ENCODE measurements around the gene ADARB1.

The ADARB1 gene

DNA sequence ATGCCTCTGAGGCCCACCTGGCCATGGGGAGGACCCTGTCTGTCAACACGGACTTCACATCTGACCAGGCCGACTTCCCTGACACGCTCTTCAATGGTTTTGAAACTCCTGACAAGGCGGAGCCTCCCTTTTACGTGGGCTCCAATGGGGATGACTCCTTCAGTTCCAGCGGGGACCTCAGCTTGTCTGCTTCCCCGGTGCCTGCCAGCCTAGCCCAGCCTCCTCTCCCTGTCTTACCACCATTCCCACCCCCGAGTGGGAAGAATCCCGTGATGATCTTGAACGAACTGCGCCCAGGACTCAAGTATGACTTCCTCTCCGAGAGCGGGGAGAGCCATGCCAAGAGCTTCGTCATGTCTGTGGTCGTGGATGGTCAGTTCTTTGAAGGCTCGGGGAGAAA lies 101.8 kb downstream of the ADARB1 start:
- peaks cover 2% of the 10 kb centered on the region for H3K79me1 ChIP-seq (replicated peaks; ENCODE audit: low read length, poor library complexity, severe bottlenecking)
- no peak overlapping the region for H3K4me3 ChIP-seq (ENCODE audit: insufficient read depth in 1 of 2, low read depth in 1 of 2, low read length in 2 of 2)
- no peak overlapping the region for H2BK15ac ChIP-seq (ENCODE audit: low read depth, poor library complexity, severe bottlenecking)
- H4K8ac ChIP-seq (ENCODE audit: low read length), result peak overlapping the region; percentile 31
- no peak overlapping the region for H3K4me2 ChIP-seq (ENCODE audit: low read length, poor library complexity, severe bottlenecking)
- no peak overlapping the region for H3K14ac ChIP-seq (ENCODE audit: low read length in 2 of 2)
- no peak overlapping the region for H3K4ac ChIP-seq (ENCODE audit: low read depth in 1 of 2, low read length in 2 of 2)
- no peak overlapping the region for H4K91ac ChIP-seq (ENCODE audit: low read length)
- no peak for DNase-seq
- H3K27me3 ChIP-seq (ENCODE audit: control insufficient read depth in 1 of 2, insufficient read depth in 1 of 2, low read length in 2 of 2), result no peaks in the 10 kb centered on the region
- peaks cover 4% of the 10 kb centered on the region for H3K4me1 ChIP-seq (ENCODE audit: control insufficient read depth, insufficient read depth, low read depth, low read length)
- no peak overlapping the region for H2AK5ac ChIP-seq (ENCODE audit: low read length, severe bottlenecking)
- H2BK12ac ChIP-seq (ENCODE audit: low read length in 2 of 2), result no peak overlapping the region
- H3K27ac ChIP-seq (ENCODE audit: low read length, poor library complexity, severe bottlenecking), result no peak overlapping the region
- H3K23ac ChIP-seq (ENCODE audit: low read length in 2 of 2), result no peak overlapping the region
- no peak overlapping the region for H2BK5ac ChIP-seq (ENCODE audit: low read depth, low read length, poor library complexity, severe bottlenecking)
- 97% methylated on average over 16 of the region's 16 CpGs for WGBS
- H2BK120ac ChIP-seq (ENCODE audit: low read depth, low read length), result no peak overlapping the region
- H2AFZ ChIP-seq (ENCODE audit: low read depth, low read length), result no peak overlapping the region
- no peaks in the 10 kb centered on the region for H3K9me3 ChIP-seq (ENCODE audit: control insufficient read depth, low read length)
- H3K18ac ChIP-seq (ENCODE audit: low read depth in 1 of 2, low read length in 2 of 2), result no peak overlapping the region
- H3K9ac ChIP-seq (ENCODE audit: low read length), result no peak overlapping the region
- peaks cover 0 to 30% of the 10 kb centered on the region in 2 experiments for H3K36me3 ChIP-seq (ENCODE audit: control insufficient read depth in 1 of 2, insufficient read depth in 2 of 2, low read depth in 1 of 2, low read length in 2 of 2)

DNA sequence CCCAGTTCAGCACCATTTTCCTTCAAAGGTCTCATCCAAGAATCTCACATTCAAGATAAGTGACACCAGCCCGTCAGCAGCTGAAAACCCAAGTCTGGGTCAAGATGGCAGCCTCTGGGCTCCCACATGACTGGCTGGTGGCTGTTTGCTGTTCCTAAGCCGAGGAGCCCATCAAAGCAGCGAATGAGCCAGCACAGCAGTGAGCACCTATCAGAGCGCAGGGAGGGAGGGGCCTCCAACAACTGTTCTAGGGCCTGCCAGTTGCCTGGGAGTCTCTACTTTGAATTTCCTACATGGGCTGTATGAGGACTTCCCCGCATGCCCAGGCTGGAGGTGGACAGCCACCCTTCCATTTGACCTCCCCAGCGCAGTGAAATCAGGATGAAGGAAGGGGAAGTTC lies 102.7 kb downstream of the ADARB1 start:
- Histone ChIP-seq H2AFZ (ENCODE audit: low read depth, low read length) (no peak overlapping the region), H3K4ac (ENCODE audit: low read depth in 1 of 2, low read length in 2 of 2) (no peak overlapping the region), H3K79me1 (replicated peaks; ENCODE audit: low read length, poor library complexity, severe bottlenecking) (peaks cover 2% of the 10 kb centered on the region), H2BK12ac (ENCODE audit: low read length in 2 of 2) (no peak overlapping the region), H2AK5ac (ENCODE audit: low read length, severe bottlenecking) (no peak overlapping the region), H3K14ac (ENCODE audit: low read length in 2 of 2) (no peak overlapping the region), H3K27me3 (ENCODE audit: control insufficient read depth in 1 of 2, insufficient read depth in 1 of 2, low read length in 2 of 2) (no peaks in the 10 kb centered on the region), H3K23ac (ENCODE audit: low read length in 2 of 2) (no peak overlapping the region), H4K8ac (ENCODE audit: low read length) (no peak overlapping the region), H2BK5ac (ENCODE audit: low read depth, low read length, poor library complexity, severe bottlenecking) (no peak overlapping the region), H3K4me1 (ENCODE audit: control insufficient read depth, insufficient read depth, low read depth, low read length) (peaks cover 4% of the 10 kb centered on the region), H3K9ac (ENCODE audit: low read length) (no peak overlapping the region), H3K4me2 (ENCODE audit: low read length, poor library complexity, severe bottlenecking) (no peak overlapping the region), H3K9me3 (ENCODE audit: control insufficient read depth, low read length) (no peaks in the 10 kb centered on the region), H2BK120ac (ENCODE audit: low read depth, low read length) (no peak overlapping the region), H3K36me3 (ENCODE audit: control insufficient read depth in 1 of 2, insufficient read depth in 2 of 2, low read depth in 1 of 2, low read length in 2 of 2) (peaks cover 8 to 32% of the 10 kb centered on the region in 2 experiments), H2BK15ac (ENCODE audit: low read depth, poor library complexity, severe bottlenecking) (no peak overlapping the region), H3K27ac (ENCODE audit: low read length, poor library complexity, severe bottlenecking) (no peak overlapping the region), H4K91ac (ENCODE audit: low read length) (no peak overlapping the region), H3K18ac (ENCODE audit: low read depth in 1 of 2, low read length in 2 of 2) (no peak overlapping the region), H3K4me3 (ENCODE audit: insufficient read depth in 1 of 2, low read depth in 1 of 2, low read length in 2 of 2) (no peak overlapping the region)
- 97% methylated on average over 5 of the region's 6 CpGs for WGBS
- DNase-seq, result no peak

DNA sequence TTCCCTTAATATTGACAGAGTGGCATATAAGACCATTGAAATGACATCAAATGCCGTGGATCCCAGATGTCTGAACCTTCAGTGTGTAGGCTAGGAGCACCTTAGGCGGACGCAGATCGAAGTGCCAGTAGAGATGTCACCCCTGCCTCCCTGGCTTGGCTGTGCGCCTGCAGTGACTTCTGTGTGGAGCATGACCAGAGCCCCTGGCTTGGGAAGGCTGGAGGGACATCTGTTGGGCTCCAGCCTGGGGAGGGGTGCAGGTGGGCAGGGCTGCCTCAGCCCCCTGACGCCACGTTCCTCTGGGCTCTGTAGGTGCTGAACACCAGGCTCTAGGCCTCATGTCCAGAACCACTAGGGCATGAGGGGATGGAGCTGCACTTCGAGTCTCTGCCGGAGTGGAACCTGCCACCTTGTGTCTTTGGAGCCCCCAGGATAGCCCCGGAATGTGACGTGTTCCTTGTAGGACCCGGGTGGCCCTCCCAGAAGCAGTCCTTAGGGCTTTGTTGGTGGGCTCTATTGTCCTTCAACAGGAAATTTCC lies 103.8 kb downstream of the ADARB1 start:
- Histone ChIP-seq H2BK15ac (ENCODE audit: low read depth, poor library complexity, severe bottlenecking) (no peak overlapping the region), H3K4me2 (ENCODE audit: low read length, poor library complexity, severe bottlenecking) (no peak overlapping the region), H4K8ac (ENCODE audit: low read length) (no peak overlapping the region), H3K14ac (ENCODE audit: low read length in 2 of 2) (no peak overlapping the region), H3K23ac (ENCODE audit: low read length in 2 of 2) (no peak overlapping the region), H3K9ac (ENCODE audit: low read length) (no peak overlapping the region), H3K18ac (ENCODE audit: low read depth in 1 of 2, low read length in 2 of 2) (no peak overlapping the region), H2AK5ac (ENCODE audit: low read length, severe bottlenecking) (no peak overlapping the region), H3K4me3 (ENCODE audit: insufficient read depth in 1 of 2, low read depth in 1 of 2, low read length in 2 of 2) (no peak overlapping the region), H3K9me3 (ENCODE audit: control insufficient read depth, low read length) (no peaks in the 10 kb centered on the region), H3K27me3 (ENCODE audit: control insufficient read depth in 1 of 2, insufficient read depth in 1 of 2, low read length in 2 of 2) (no peaks in the 10 kb centered on the region), H3K36me3 (ENCODE audit: control insufficient read depth in 1 of 2, insufficient read depth in 2 of 2, low read depth in 1 of 2, low read length in 2 of 2) (peaks cover 10 to 32% of the 10 kb centered on the region in 2 experiments), H3K4ac (ENCODE audit: low read depth in 1 of 2, low read length in 2 of 2) (no peak overlapping the region), H2AFZ (ENCODE audit: low read depth, low read length) (no peak overlapping the region), H4K91ac (ENCODE audit: low read length) (no peak overlapping the region), H3K27ac (ENCODE audit: low read length, poor library complexity, severe bottlenecking) (no peak overlapping the region), H2BK12ac (ENCODE audit: low read length in 2 of 2) (no peak overlapping the region), H2BK5ac (ENCODE audit: low read depth, low read length, poor library complexity, severe bottlenecking) (no peak overlapping the region), H3K4me1 (ENCODE audit: control insufficient read depth, insufficient read depth, low read depth, low read length) (peaks cover 4% of the 10 kb centered on the region), H3K79me1 (replicated peaks; ENCODE audit: low read length, poor library complexity, severe bottlenecking) (peaks cover 2% of the 10 kb centered on the region), H2BK120ac (ENCODE audit: low read depth, low read length) (no peak overlapping the region)
- DNase-seq, result no peak
- WGBS, result 97% methylated on average over 12 of the region's 12 CpGs

GRCh38 chr21:45178971-45179370 lies 104.6 kb downstream of the ADARB1 start:
- H3K14ac ChIP-seq (ENCODE audit: low read length in 2 of 2), result no peak overlapping the region
- H2BK12ac ChIP-seq (ENCODE audit: low read length in 2 of 2), result no peak overlapping the region
- H2BK5ac ChIP-seq (ENCODE audit: low read depth, low read length, poor library complexity, severe bottlenecking), result no peak overlapping the region
- no peak overlapping the region for H2BK120ac ChIP-seq (ENCODE audit: low read depth, low read length)
- no peak overlapping the region for H2AFZ ChIP-seq (ENCODE audit: low read depth, low read length)
- H4K8ac ChIP-seq (ENCODE audit: low read length), result no peak overlapping the region
- H3K9me3 ChIP-seq (ENCODE audit: control insufficient read depth, low read length), result no peaks in the 10 kb centered on the region
- no peak overlapping the region for H2BK15ac ChIP-seq (ENCODE audit: low read depth, poor library complexity, severe bottlenecking)
- H3K27me3 ChIP-seq (ENCODE audit: control insufficient read depth in 1 of 2, insufficient read depth in 1 of 2, low read length in 2 of 2), result no peaks in the 10 kb centered on the region
- DNase-seq, result no peak
- no peak overlapping the region for H4K91ac ChIP-seq (ENCODE audit: low read length)
- peaks cover 10 to 32% of the 10 kb centered on the region in 2 experiments for H3K36me3 ChIP-seq (ENCODE audit: control insufficient read depth in 1 of 2, insufficient read depth in 2 of 2, low read depth in 1 of 2, low read length in 2 of 2)
- no peak overlapping the region for H2AK5ac ChIP-seq (ENCODE audit: low read length, severe bottlenecking)
- H3K4me2 ChIP-seq (ENCODE audit: low read length, poor library complexity, severe bottlenecking), result no peak overlapping the region
- no peak overlapping the region for H3K4ac ChIP-seq (ENCODE audit: low read depth in 1 of 2, low read length in 2 of 2)
- 99% methylated on average over 11 of the region's 11 CpGs for WGBS
- no peak overlapping the region for H3K23ac ChIP-seq (ENCODE audit: low read length in 2 of 2)
- no peak overlapping the region for H3K9ac ChIP-seq (ENCODE audit: low read length)
- no peak overlapping the region for H3K4me3 ChIP-seq (ENCODE audit: insufficient read depth in 1 of 2, low read depth in 1 of 2, low read length in 2 of 2)
- no peak overlapping the region for H3K27ac ChIP-seq (ENCODE audit: low read length, poor library complexity, severe bottlenecking)
- peaks cover 2% of the 10 kb centered on the region for H3K79me1 ChIP-seq (replicated peaks; ENCODE audit: low read length, poor library complexity, severe bottlenecking)
- H3K18ac ChIP-seq (ENCODE audit: low read depth in 1 of 2, low read length in 2 of 2), result no peak overlapping the region
- H3K4me1 ChIP-seq (ENCODE audit: control insufficient read depth, insufficient read depth, low read depth, low read length), result peaks cover 4% of the 10 kb centered on the region
